SKM-1 treated with dmso at 0.1 percent for 144 hours (cell line): ENCODE measurements around the gene COL16A1.

Source experiments
- DNase-seq: peaks from one replicate; lab custom pipeline; 2025; ENCODE audit not compliant: unreplicated experiment; lab: John Stamatoyannopoulos, UW

Gene COL16A1

DNA sequence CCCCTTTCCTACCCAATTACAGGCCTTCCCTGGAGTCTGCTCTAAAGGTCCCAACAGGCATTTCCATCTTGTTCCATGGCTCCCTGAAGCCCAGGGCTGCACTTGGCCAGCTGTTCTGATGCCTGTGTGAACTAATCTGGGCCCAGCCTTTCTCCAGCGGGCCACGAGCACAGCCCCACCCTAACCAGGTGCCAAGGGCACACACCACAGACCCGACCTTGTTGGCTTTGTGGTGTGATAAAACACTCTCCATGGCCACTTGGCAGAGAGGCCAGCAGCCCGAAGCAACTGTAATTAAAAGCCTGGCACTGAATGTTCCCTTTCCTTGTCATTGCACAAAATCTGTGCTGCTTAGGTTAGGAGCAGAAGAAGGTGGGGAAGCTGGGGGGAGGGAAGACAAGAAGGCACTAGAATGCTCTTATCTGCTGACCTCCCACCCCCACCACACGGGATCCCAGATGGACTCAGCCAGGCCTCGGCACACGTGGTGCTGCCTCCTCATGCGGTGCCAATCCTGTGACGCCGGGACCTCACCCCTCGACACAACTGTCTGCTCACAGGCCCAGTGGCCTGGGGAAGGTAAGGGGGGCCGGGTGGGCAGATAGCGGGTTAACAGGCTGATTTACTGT lies 76.4 kb downstream of the COL16A1 start:
- no peak for DNase-seq

DNA sequence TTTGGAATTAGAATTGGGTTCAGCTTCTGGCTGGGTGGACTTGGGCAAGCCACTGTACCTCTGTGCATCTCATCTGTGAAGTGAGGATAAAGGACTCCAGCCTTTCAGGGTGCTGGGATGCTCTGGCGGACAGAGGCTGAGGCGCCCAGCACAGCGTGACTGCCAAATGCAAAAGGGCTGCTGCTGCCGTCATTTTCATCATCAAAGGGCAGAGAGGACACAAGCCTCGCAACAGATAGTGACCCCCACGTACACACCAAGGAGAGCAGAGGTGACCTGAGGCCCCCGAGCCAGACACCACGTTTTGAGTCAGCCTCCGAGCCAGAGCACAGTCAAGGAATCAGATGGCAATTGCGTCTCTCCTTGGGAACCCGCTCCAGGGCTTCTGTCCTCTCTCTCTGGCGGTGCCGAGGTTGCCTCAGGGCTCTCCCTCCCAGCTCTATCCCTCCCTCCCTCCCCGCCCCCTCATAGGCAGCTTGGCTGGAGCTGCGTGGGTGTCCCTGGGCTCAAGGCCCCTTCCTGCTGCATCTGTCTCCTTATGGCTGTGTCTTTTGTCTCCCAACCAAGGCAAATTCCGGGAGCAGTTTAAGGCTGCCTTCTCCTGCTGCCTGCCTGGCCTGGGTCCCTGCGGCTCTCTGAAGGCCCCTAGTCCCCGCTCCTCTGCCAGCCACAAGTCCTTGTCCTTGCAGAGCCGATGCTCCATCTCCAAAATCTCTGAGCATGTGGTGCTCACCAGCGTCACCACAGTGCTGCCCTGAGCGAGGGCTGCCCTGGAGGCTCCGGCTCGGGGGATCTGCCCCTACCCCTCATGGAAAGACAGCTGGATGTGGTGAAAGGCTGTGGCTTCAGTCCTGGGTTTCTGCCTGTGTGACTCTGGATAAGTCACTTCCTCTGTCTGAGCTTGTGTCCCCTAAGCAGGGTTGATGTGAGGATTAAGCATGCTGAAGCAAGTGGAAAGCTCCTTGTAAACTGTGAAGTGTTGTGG lies 77.3 kb downstream of the COL16A1 start:
- DNase-seq = no peak

DNA sequence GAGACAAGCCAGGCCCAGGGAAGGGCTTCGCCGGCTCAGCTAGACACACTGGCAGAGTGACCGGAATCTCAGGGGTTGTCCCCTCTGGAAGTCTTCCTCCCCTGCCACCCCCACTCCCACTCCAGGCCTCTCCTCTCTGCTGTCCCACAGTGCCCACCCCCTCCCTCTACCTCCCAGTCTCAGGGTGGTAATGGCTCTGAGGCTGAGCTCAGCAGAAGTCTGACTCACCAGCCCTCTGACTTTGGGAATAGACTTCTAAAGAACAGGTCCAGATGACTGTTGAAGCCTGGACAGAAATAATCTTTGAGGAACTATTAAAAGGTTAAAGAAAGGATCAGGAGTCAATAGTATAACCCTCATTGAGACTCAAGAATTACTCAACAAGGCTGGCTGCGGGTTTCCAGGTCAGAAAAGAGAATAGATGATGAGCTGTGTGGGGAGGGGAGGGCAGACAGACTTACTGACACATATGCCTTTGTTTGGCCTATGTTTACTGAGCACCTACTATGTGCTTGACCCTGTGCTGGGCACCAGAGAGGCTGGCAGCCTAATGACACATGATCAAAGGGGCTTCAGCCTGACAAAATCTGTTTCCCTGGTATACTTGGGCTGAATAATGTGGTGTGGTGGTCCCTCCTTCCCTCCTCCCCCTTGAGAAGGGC lies 78.1 kb downstream of the COL16A1 start:
- DNase-seq = no peak

- DNase-seq = no peak
Observed at GRCh38 chr1:31624731-31625514, 78.9 kb downstream of the COL16A1 start.

DNA sequence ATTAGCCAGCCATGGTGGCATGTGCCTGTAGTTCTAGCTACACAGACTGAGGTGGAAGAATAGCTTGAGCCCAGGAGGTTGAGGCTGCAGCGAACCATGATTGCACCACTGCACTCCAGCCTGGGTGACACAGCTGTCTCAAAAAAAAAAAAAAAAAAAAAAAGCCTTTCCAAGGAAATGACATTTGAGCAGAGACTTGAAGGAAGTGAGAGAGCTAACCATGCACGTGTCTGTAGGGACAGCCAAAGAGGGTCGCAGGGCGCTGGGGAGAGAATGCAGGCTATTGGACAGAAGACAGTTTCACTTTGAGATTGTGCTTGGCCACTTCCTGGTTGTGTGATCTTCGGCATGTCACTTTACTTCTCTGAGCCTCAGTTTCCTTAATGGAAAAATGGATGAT lies 79.5 kb downstream of the COL16A1 start:
- no peak for DNase-seq

- DNase-seq = no peak
Observed at GRCh38 chr1:31623365-31623764, 80.5 kb downstream of the COL16A1 start.

DNA sequence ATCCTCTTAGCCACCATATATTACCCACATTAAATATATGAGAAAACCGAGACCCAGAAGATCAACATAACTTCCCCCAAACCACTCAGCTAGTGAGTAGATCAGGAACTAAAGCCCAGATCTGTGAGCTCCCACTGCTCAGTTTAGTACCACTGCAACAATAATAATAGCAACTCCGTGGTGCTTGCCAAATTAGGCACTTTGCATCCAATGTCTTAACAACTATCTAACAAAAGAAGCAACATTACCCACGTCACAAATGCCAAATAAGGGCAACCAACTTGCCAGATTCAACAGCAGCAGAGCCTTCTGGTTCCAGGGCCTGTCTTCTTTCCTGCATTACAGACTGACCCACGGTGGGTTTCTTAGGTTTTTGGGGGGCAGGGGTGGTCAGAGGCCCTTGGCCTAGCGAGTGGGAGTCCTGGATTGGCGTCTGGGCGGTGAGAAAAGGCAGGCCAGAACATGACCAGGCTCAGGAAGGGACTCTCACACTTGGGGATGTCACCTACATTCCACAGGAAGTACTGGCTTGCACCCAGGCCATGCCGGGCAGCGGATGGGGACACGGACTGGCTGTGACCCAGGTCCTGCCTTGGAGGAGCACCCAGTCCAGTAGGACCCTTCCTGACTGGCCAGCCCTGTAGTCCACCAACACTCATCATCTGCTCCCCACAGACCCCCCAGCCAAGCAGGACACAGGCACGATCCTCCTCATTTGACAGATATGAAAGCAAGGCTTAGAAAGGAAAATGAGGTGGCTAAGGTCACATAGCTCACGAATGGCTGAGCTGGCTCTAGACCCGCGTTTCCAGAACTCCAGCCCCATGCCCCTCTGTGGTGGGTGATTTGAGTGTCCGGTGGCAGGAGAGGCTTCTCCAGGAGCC lies 81.7 kb downstream of the COL16A1 start:
- no peak for DNase-seq

DNA sequence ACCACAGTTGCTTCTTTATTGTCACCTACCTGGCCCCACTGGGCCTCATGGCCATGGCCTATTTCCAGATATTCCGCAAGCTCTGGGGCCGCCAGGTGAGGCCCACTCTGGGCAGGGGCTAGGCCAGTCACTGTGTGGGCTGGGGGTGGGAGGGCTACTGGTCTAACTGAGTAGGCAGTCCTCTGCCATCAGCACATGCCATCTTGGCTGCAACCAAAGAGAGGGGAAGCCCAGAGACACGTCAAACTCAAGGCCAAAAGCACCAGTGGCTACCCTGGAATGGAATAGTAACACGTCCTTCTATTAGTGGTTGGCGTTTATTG lies 82.4 kb downstream of the COL16A1 start:
- DNase-seq = no peak

DNA sequence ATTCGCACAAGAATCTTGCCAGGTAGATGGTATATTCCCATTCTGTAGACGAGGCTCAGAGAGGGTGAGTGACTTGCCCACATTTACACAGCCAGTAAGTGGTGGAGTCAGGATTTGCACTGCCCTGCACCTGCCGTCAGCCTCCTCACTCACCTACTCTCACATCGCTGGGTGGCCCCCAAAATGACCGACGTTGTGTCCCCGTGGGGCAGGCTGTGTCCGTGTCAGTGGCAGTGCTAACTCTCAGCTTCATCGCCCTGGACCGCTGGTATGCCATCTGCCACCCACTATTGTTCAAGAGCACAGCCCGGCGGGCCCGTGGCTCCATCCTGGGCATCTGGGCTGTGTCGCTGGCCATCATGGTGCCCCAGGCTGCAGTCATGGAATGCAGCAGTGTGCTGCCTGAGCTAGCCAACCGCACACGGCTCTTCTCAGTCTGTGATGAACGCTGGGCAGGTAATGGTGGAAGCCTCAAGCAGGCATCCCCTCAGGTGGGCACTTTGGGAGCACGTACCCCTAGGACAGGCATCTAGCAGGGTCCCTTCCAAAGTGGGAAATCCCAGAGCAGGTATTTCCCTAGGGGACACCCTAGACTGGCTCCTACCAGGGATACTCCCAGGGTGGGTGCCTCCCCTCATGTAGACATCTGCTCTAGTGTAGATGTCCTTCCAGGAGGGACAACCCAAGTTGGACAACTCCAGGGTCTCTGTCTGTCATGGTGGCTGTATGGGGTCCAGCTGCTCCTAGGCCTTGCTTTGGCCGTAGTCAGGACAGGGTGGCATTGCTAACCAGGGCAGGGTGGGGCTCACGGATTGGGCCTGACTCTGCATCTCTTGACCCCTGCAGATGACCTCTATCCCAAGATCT lies 83.0 kb downstream of the COL16A1 start:
- no peak for DNase-seq

GRCh38 chr1:31618916-31619846 lies 84.6 kb downstream of the COL16A1 start:
- no peak for DNase-seq

DNA sequence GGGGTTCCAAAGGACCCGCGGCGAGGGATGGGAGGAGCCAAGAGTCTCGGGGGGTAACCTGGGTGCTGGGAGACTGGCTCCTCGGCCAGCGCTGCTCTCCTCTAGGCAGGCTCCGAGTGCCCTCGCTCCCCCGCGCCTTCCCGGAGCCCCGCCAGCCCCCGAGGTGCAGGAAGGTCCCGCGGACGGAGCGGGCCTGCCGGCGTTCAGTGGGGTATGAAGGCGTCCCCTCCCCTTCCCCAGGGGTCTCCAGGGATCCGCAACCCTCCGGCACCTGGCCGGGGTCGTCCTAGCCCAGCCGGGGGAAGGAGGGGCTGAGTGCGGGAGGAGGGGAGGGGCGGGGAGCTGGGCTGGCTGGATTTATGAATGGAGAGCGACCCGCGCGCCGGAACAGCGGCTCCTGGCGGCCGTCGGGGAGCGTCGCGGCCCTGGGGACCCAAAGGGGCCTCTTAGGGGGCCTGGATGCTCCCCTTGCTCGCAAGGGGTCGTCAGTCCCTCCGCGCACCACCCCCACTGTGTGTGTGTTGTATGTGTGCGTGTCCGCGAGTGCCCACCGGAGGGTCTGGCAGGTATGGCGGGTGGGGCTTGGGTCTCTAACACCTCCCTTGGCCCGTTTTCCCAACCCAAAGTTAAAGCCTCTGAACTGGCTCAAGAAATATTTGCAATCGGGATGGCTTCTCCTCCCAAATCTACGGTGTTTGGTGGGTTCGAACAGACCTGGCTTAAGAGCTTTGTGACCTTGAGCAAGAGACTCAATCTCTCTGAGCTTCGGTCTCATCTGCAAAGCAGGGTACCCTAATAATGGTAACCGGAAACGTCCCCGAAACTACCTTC lies 85.7 kb downstream of the COL16A1 start:
- no peak for DNase-seq

GRCh38 chr1:31617218-31617915 lies 86.5 kb downstream of the COL16A1 start, which contains the start of gene HCRTR1:
HCRTR1 (plus strand) TSS chr1:31617689; CDS start chr1:31619193, 1,504 bp downstream.
- DNase-seq = no peak

DNA sequence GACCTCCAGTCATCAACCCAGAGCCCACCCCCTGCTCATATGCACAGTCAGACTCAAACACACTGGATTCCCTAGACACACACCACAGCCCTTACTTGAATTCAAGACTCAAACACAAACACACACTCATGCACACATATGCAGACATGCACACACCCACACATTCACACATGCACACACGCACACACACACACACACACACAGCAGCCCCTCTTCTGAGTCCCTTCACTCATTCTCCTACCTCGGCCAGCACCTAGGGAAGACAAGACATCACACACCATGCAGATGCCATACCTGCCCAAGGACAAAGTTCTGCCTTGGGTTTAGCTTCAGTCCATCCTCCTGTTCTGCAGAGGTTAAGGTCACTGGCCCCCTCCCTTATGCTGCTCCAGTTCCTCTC lies 87.9 kb downstream of the COL16A1 start:
- no peak for DNase-seq

GRCh38 chr1:31615414-31615813 lies 88.4 kb downstream of the COL16A1 start:
- DNase-seq = no peak

GRCh38 chr1:31614414-31615005 lies 89.3 kb downstream of the COL16A1 start:
- DNase-seq = no peak

GRCh38 chr1:31609514-31610118 lies 94.2 kb downstream of the COL16A1 start:
- no peak for DNase-seq
